Muscle layer of duodenum (tissue), 2 donors: ENCODE results near the gene PUM2.
"Not testable (repeated sequence)": the region's sequence is repeated elsewhere in the genome, so short reads cannot be mapped to it uniquely, and the experiment has no call there.

ENCODE experiments used
- H3K27ac ChIP-seq: one replicate; pipeline ENCODE4 v1.7.0; 2013; ENCODE audit warnings: mild to moderate bottlenecking, low read length
- H3K27me3 ChIP-seq: one replicate; pipeline ENCODE4 v1.7.0; 2013; ENCODE audit warnings: low read depth, mild to moderate bottlenecking, control low read depth, low read length
- H3K36me3 ChIP-seq, 2 donors: one replicate each; pipeline ENCODE4 v1.7.0; 2013; ENCODE audit warnings: low read length in 2 of 2, control low read depth in 1 of 2, mild to moderate bottlenecking in 1 of 2; ENCODE audit not compliant: insufficient read depth in 2 of 2, control insufficient read depth in 1 of 2
- H3K4me1 ChIP-seq, 2 donors: one replicate each; pipeline ENCODE4 v1.7.0; 2013; ENCODE audit warnings: low read length in 2 of 2, mild to moderate bottlenecking in 2 of 2, control low read depth in 1 of 2, moderate library complexity in 1 of 2; ENCODE audit not compliant: insufficient read depth in 2 of 2, control insufficient read depth in 1 of 2
- H3K4me3 ChIP-seq, 2 donors: one replicate each; pipeline ENCODE4 v1.7.0; 2013; ENCODE audit warnings: low read length in 2 of 2, low read depth in 1 of 2, mild to moderate bottlenecking in 1 of 2
- H3K9me3 ChIP-seq, 2 donors: one replicate each; pipeline ENCODE4 v1.7.0; 2013; ENCODE audit warnings: low read length in 2 of 2, control low read depth in 1 of 2, mild to moderate bottlenecking in 1 of 2; ENCODE audit not compliant: control insufficient read depth in 1 of 2
- donor health status: healthy.

Gene PUM2

GRCh38 chr2:20268317-20268716, 82.3 kb downstream of the PUM2 start:
- not testable (repeated sequence) for H3K27ac ChIP-seq, H3K4me3 ChIP-seq, H3K36me3 ChIP-seq, H3K4me1 ChIP-seq, H3K27me3 ChIP-seq, H3K9me3 ChIP-seq

- no peaks in the 10 kb centered on the region for H3K36me3 ChIP-seq
- H3K27ac ChIP-seq = no peak overlapping the region
- H3K4me3 ChIP-seq = no peak overlapping the region
- no peaks in the 10 kb centered on the region for H3K4me1 ChIP-seq
- H3K27me3 ChIP-seq = no peaks in the 10 kb centered on the region
- H3K9me3 ChIP-seq = no peaks in the 10 kb centered on the region
These were observed 83.1 kb downstream of the PUM2 start for GRCh38 chr2:20267529-20267928.

GRCh38 chr2:20264629-20265028, 86.0 kb downstream of the PUM2 start:
- Histone ChIP-seq H3K36me3 (peaks cover 8 to 12% of the 10 kb centered on the region in 2 donors), H3K9me3 (no peaks in the 10 kb centered on the region), H3K27ac (no peak overlapping the region), H3K4me3 (no peak overlapping the region), H3K27me3 (no peaks in the 10 kb centered on the region), H3K4me1 (no peaks in the 10 kb centered on the region)

GRCh38 chr2:20257411-20257810, 93.2 kb downstream of the PUM2 start:
- Histone ChIP-seq H3K4me1 (no peaks in the 10 kb centered on the region), H3K9me3 (no peaks in the 10 kb centered on the region), H3K36me3 (peaks cover 44 to 47% of the 10 kb centered on the region in 2 donors), H3K27me3 (no peaks in the 10 kb centered on the region), H3K4me3 (no peak overlapping the region), H3K27ac (no peak overlapping the region)

GRCh38 chr2:20254731-20255130, 95.9 kb downstream of the PUM2 start:
- H3K4me3 ChIP-seq = no peak overlapping the region
- no peak overlapping the region for H3K27ac ChIP-seq
- H3K27me3 ChIP-seq = no peaks in the 10 kb centered on the region
- peaks cover 48 to 54% of the 10 kb centered on the region in 2 donors for H3K36me3 ChIP-seq
- no peaks in the 10 kb centered on the region for H3K4me1 ChIP-seq
- no peaks in the 10 kb centered on the region for H3K9me3 ChIP-seq

- H3K27ac ChIP-seq = no peak overlapping the region
- no peaks in the 10 kb centered on the region for H3K27me3 ChIP-seq
- peaks cover 51 to 67% of the 10 kb centered on the region in 2 donors for H3K36me3 ChIP-seq
- no peaks in the 10 kb centered on the region for H3K9me3 ChIP-seq
- no peaks in the 10 kb centered on the region for H3K4me1 ChIP-seq
- no peak overlapping the region for H3K4me3 ChIP-seq
These were observed 100.2 kb downstream of the PUM2 start for GRCh38 chr2:20250436-20250835.

GRCh38 chr2:20249170-20249569, 101.5 kb downstream of the PUM2 start:
- Histone ChIP-seq H3K36me3 (peaks cover 41 to 54% of the 10 kb centered on the region in 2 donors), H3K4me1 (no peaks in the 10 kb centered on the region), H3K27me3 (no peaks in the 10 kb centered on the region), H3K4me3 (no peak overlapping the region), H3K27ac (no peak overlapping the region), H3K9me3 (no peaks in the 10 kb centered on the region)

GRCh38 chr2:20247084-20247483, 103.6 kb downstream of the PUM2 start:
- Histone ChIP-seq H3K27me3 (no peaks in the 10 kb centered on the region), H3K4me1 (peaks cover 0 to 2% of the 10 kb centered on the region in 2 donors), H3K4me3 (no peak overlapping the region), H3K36me3 (peaks cover 25 to 35% of the 10 kb centered on the region in 2 donors), H3K27ac (no peak overlapping the region), H3K9me3 (no peaks in the 10 kb centered on the region)

GRCh38 chr2:20243637-20244036, 107.0 kb downstream of the PUM2 start:
- not testable (repeated sequence) for H3K4me1 ChIP-seq, H3K27me3 ChIP-seq, H3K4me3 ChIP-seq, H3K9me3 ChIP-seq, H3K27ac ChIP-seq
- H3K36me3 ChIP-seq = peaks cover 10 to 13% of the 10 kb centered on the region in 2 donors

GRCh38 chr2:20242727-20243377, 107.8 kb downstream of the PUM2 start:
- Histone ChIP-seq H3K27me3 (no peaks in the 10 kb centered on the region), H3K4me1 (peaks cover 0 to 7% of the 10 kb centered on the region in 2 donors), H3K4me3 (no peak overlapping the region), H3K27ac (no peak overlapping the region), H3K36me3 (peaks cover 6 to 9% of the 10 kb centered on the region in 2 donors), H3K9me3 (no peaks in the 10 kb centered on the region)

GRCh38 chr2:20241973-20242726, 108.5 kb downstream of the PUM2 start:
- Histone ChIP-seq H3K9me3 (no peaks in the 10 kb centered on the region), H3K36me3 (peaks cover under 1 to 5% of the 10 kb centered on the region in 2 donors), H3K27me3 (no peaks in the 10 kb centered on the region), H3K4me1 (peaks cover 0 to 7% of the 10 kb centered on the region in 2 donors), H3K4me3 (no peak overlapping the region), H3K27ac (no peak overlapping the region)
